Spleen (tissue), 7 donors: Measurements from ENCODE around the gene PTK6.

Source experiments
- CTCF ChIP-seq, 11 experiments: fragments of 200-600 bp in 7 of 11; fragments of 450-650 bp in 4 of 11; sonication (generic) in 4 of 11; IDR thresholded peaks in 8 of 11; conservative IDR thresholded peaks in 3 of 11; 1 replicate in 7 of 11; 2 replicates in 4 of 11; pipeline versions ENCODE4 v1.4.0 to v1.8.0; 2016 to 2021; ENCODE audit warnings: antibody characterized with exemption in 11 of 11, inconsistent platforms in 4 of 11, mild to moderate bottlenecking in 1 of 11
- POLR2A ChIP-seq, 3 donors: fragments of 450-650 bp; IDR thresholded peaks; one replicate each; pipeline ENCODE4 v1.5.1; 2017; ENCODE audit warnings: antibody characterized with exemption in 3 of 3, mild to moderate bottlenecking in 1 of 3
- POLR2AphosphoS5 ChIP-seq, 3 donors: sonication (generic); formaldehyde crosslinking; IDR thresholded peaks; one replicate each; pipeline ENCODE4 v1.5.1; 2017; ENCODE audit warnings: antibody characterized with exemption in 3 of 3
- donor health status: DM: no; HTN: no; CAD: no; lungs with moderate emphysema.
- donor health status: DM: no; HTN: no; CAD: no.
- donor health status: DM: no; HTN: no; CAD: no.

GRCh38 chr20:63500902-63501817 is 36.0 kb downstream of the PTK6 start:
- TF ChIP-seq POLR2A (IDR thresholded peaks at IDR 0.05) (no peak), CTCF (IDR thresholded peaks at IDR 0.05 in 8 of 11, conservative IDR thresholded peaks at IDR 0.05 in 3 of 11) (no peak), POLR2AphosphoS5 (IDR thresholded peaks at IDR 0.05) (no peak)
